ENCODE results near the gene C11orf24. TPM values are rescaled to one million over a fixed set of nuclear protein-coding genes. Genes with fewer than 3 reads are reported as not detected.

C11orf24 gene
- total and polyA plus RNA-seq, 10 of the 15 experiments (the other 5 are each of a cell fraction or from before 2014, with no cell fraction given), result 4.3 to 104 (median 41.4) TPM

DNA sequence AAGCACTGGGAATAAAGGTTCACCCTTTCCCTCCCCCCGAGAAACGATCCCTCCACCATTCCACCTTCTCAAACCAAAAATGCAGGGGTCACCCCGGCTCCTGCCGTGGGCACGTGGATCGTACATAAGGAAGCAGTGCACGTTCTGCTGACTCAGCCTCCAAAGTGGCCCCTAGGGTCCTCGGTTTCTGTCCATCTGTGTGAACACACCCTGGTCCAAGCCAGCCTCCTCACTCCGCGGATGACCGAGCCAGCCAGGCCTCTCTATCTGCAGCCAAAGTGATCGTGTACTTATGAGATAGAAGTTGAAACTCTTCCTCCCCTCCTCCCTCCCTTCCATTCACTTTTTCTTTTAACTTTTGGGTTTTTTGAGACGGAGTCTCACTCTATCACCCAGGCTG, 16.2 kb downstream of the C11orf24 start:
- H3K79me2 ChIP-seq (ENCODE audit: control insufficient read depth, insufficient read depth, low read length), result no peaks in the 10 kb centered on the region
- FAIRE-seq (no peak), DNase-seq (ENCODE audit: low read depth, low spot score) (no peak), ATAC-seq (no peak)
- H3K4me1 ChIP-seq (ENCODE audit: control insufficient read depth, insufficient read depth, low read length), result peaks cover 4% of the 10 kb centered on the region
- ChIA-PET RAD21 (ENCODE audit: unreplicated experiment) (no interaction called here), CTCF (interaction anchor here (0.9 to 14.0 kb wide), 3 partner anchors 11 to 129 kb away, joined by 3 to 365 read pairs (median 30); no protein-coding TSS in a partner anchor), POLR2A (no interaction called here), SMC1A (ENCODE audit: uncharacterized antibody, unreplicated experiment) (no interaction called here)
- 64% methylated on average over 13 of the region's 13 CpGs for WGBS (ENCODE audit: insufficient coverage, insufficient replicate concordance, low lambda C conversion rate, missing lambda C conversion rate)
- H3K4me2 ChIP-seq (ENCODE audit: control insufficient read depth, insufficient read depth), result no peak overlapping the region
- no TSS peak for BruUV-seq (replicated peaks)
- no peak overlapping the region for H2AFZ ChIP-seq (ENCODE audit: control insufficient read depth, low read depth, low read length)
- in situ Hi-C loops (cut with MboI) (loop anchor here (5.0 kb wide), 2 partner anchors 42 to 127 kb away; no protein-coding TSS in a partner anchor), intact Hi-C loops (cut with micrococcal nuclease; ENCODE audit: unreplicated experiment) (no loop called here)
- H3K27ac ChIP-seq (ENCODE audit: control insufficient read depth, insufficient read depth), result no peak overlapping the region
- H3K36me3 ChIP-seq (ENCODE audit: control insufficient read depth in 2 of 2, insufficient read depth in 2 of 2, low read length in 1 of 2), result peaks cover 0 to 2% of the 10 kb centered on the region in 2 experiments; a peak in 1 of 4 replicates
- H3K4me3 ChIP-seq, result no peak overlapping the region
- H3K9me3 ChIP-seq (replicated peaks; ENCODE audit: control insufficient read depth, insufficient read depth, low read length), result peaks cover 1% of the 10 kb centered on the region; the same call in 1 of the 3 replicates
- H3K27me3 ChIP-seq (replicated peaks in 1 of 2; ENCODE audit: control insufficient read depth in 2 of 2, insufficient read depth in 2 of 2, low read length in 1 of 2), result no peaks in the 10 kb centered on the region; a peak in 1 of 4 replicates
- TF ChIP-seq, protein P1, sequence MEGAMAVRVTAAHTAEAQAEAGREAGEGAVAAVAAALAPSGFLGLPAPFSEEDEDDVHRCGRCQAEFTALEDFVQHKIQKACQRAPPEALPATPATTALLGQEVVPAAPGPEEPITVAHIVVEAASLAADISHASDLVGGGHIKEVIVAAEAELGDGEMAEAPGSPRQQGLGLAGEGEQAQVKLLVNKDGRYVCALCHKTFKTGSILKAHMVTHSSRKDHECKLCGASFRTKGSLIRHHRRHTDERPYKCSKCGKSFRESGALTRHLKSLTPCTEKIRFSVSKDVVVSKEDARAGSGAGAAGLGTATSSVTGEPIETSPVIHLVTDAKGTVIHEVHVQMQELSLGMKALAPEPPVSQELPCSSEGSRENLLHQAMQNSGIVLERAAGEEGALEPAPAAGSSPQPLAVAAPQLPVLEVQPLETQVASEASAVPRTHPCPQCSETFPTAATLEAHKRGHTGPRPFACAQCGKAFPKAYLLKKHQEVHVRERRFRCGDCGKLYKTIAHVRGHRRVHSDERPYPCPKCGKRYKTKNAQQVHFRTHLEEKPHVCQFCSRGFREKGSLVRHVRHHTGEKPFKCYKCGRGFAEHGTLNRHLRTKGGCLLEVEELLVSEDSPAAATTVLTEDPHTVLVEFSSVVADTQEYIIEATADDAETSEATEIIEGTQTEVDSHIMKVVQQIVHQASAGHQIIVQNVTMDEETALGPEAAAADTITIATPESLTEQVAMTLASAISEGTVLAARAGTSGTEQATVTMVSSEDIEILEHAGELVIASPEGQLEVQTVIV (IDR thresholded peaks at IDR 0.05; ENCODE audit: borderline replicate concordance, partially characterized antibody), result no peak
- TF ChIP-seq KDM1A (IDR thresholded peaks at IDR 0.05; ENCODE audit: borderline replicate concordance) (no peak), IKZF2 (IDR thresholded peaks at IDR 0.05) (no peak), PML (IDR thresholded peaks at IDR 0.05; ENCODE audit: low read length) (no peak), SMC3 (IDR thresholded peaks at IDR 0.05; ENCODE audit: borderline replicate concordance, low read length) (no peak)
- TF ChIP-seq, protein P2, sequence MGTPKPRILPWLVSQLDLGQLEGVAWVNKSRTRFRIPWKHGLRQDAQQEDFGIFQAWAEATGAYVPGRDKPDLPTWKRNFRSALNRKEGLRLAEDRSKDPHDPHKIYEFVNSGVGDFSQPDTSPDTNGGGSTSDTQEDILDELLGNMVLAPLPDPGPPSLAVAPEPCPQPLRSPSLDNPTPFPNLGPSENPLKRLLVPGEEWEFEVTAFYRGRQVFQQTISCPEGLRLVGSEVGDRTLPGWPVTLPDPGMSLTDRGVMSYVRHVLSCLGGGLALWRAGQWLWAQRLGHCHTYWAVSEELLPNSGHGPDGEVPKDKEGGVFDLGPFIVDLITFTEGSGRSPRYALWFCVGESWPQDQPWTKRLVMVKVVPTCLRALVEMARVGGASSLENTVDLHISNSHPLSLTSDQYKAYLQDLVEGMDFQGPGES (IDR thresholded peaks at IDR 0.05), result no peak
- H3K9ac ChIP-seq (ENCODE audit: control insufficient read depth, insufficient read depth, low read length), result no peak overlapping the region
- H4K20me1 ChIP-seq (ENCODE audit: control insufficient read depth, insufficient read depth), result no peaks in the 10 kb centered on the region
